ENCODE results near the gene RAB13. TPM values are rescaled to one million over a fixed set of nuclear protein-coding genes. Genes with fewer than 3 reads are reported as not detected.

RAB13 gene
- total and polyA plus RNA-seq, 2 of the 8 experiments (the other 6 are each of a cell fraction or from before 2014, with no cell fraction given), result 70.5 to 157 TPM

DNA sequence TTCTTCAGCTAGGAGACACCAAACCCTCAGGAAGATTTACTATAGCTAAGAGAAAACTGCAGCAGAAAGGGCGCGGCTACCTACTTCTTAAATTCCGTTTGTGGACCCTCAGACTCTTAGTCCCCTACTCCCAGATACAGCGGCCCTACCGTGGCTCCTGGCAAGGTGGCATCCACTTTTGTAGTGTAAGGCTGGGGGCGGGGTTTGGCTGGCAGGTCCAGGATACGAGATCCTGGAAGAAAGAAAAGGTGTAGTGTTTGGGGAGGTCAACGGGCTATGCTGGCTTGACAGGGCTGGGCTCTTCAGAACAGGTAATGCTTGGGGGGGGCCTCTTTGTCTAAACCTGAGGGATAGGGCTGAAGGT lies 18.2 kb downstream of the RAB13 start:
- H2BK12ac ChIP-seq (ENCODE audit: low read depth, low read length), result no peak overlapping the region
- DNase-seq (ENCODE audit: low read depth in 1 of 2, low spot score in 2 of 2), result peak in 1 of 2 experiments; percentile 74
- peaks cover 0 to 22% of the 10 kb centered on the region in 2 experiments; a peak in 2 of 4 replicates for H3K79me2 ChIP-seq (ENCODE audit: control insufficient read depth in 1 of 2, insufficient read depth in 2 of 2, low read length in 2 of 2)
- no peaks in the 10 kb centered on the region for H3K27me3 ChIP-seq (replicated peaks in 1 of 4; ENCODE audit: control insufficient read depth in 3 of 4, extremely low read depth in 1 of 4, insufficient read depth in 3 of 4, low read length in 3 of 4)
- H2AK5ac ChIP-seq (ENCODE audit: low read depth, low read length), result no peak overlapping the region
- peaks cover 0 to 6% (median 0%) of the 10 kb centered on the region in 4 experiments; a peak in 2 of 8 replicates for H3K36me3 ChIP-seq (ENCODE audit: control insufficient read depth in 2 of 4, insufficient read depth in 4 of 4, low read length in 3 of 4)
- no peak overlapping the region for H4K91ac ChIP-seq (replicated peaks; ENCODE audit: insufficient read length, low read length)
- peak overlapping the region; percentile 51 to 77 (median 66) for H3K4me3 ChIP-seq (ENCODE audit: extremely low read depth in 1 of 4, insufficient read depth in 2 of 4, low read depth in 3 of 4, low read length in 4 of 4)
- H3K9ac ChIP-seq (replicated peaks in 1 of 4; ENCODE audit: extremely low read depth in 1 of 4, low read depth in 3 of 4, low read length in 3 of 4), result peak overlapping the region; percentile 65 to 84 (median 74)
- no peak overlapping the region for H2BK120ac ChIP-seq (replicated peaks; ENCODE audit: low read depth, low read length)
- H3K9me3 ChIP-seq (ENCODE audit: insufficient read depth in 2 of 2, low read depth in 1 of 2, low read length in 1 of 2), result no peaks in the 10 kb centered on the region
- ChIA-PET CTCF (ENCODE audit: partially characterized antibody) (interaction anchor here (0.6 to 4.5 kb wide), 11 partner anchors 8 to 171 kb away, joined by 3 to 29 read pairs (median 6); partner anchors contain the start of genes DENND4B, JTB and RAB13), POLR2A (ENCODE audit: partially characterized antibody) (interaction anchor here (0.7 to 15.7 kb wide), 21 partner anchors 8 to 1038 kb away, joined by 3 to 454 read pairs (median 4); partner anchors contain the start of genes CRTC2, DENND4B, GATAD2B and JTB)
- WGBS, 2 experiments (ENCODE audit: extremely low coverage in 1 of 2, insufficient coverage in 1 of 2, insufficient read length in 1 of 2, insufficient replicate concordance in 2 of 2, low coverage in 1 of 2, low lambda C conversion rate in 2 of 2, missing lambda C conversion rate in 1 of 2), result 11% methylated on average over 8 of the region's 8 CpGs; no CpG with 5 or more reads in 1 of the 2 experiments
- no peak for FAIRE-seq
- peak overlapping the region; percentile 53; the same call in 1 of the 2 replicates for H4K8ac ChIP-seq (ENCODE audit: extremely low read depth, insufficient read depth, low read length)
- no peaks in the 10 kb centered on the region for H4K20me1 ChIP-seq (replicated peaks in 1 of 2; ENCODE audit: control insufficient read depth in 1 of 2, insufficient read depth in 2 of 2, low read length in 2 of 2)
- H2AFZ ChIP-seq (ENCODE audit: low read length), result no peak overlapping the region
- H3K14ac ChIP-seq (ENCODE audit: insufficient read length), result no peak overlapping the region
- H3K79me1 ChIP-seq (ENCODE audit: low read depth, low read length), result no peaks in the 10 kb centered on the region; the same call in 1 of the 2 replicates
- 0 out of 2 replicates have a peak overlapping the region, but pooled peaks have one; percentile 10 for H2BK15ac ChIP-seq (ENCODE audit: low read length)
- peak overlapping the region; percentile 91 for H3K27ac ChIP-seq (ENCODE audit: low read depth, low read length)
- TF ChIP-seq SP2 (IDR thresholded peaks at IDR 0.05; ENCODE audit: low read length) (no peak), HDAC2 (IDR thresholded peaks at IDR 0.05; ENCODE audit: borderline replicate concordance in 1 of 2, low read depth in 2 of 2, low read length in 2 of 2) (peak in 1 of 2 experiments; percentile 17; a peak in 1 of 4 replicates), TAF7 (optimal IDR thresholded peaks at IDR 0.05; ENCODE audit: borderline replicate concordance, low read depth, low read length) (peak; percentile 36), TAF1 (IDR thresholded peaks at IDR 0.05; ENCODE audit: low read depth, low read length) (peak; percentile 19; the same call in 1 of the 2 replicates), KDM4A (IDR thresholded peaks at IDR 0.05; ENCODE audit: low read depth, low read length, severe bottlenecking) (peak; percentile 13)
- H3K4ac ChIP-seq (replicated peaks; ENCODE audit: insufficient read length, low read depth, low read length), result peak overlapping the region; percentile 40
- peaks cover 0 to 12% (median 5%) of the 10 kb centered on the region in 4 experiments; a peak in 5 of 7 replicates for H3K4me1 ChIP-seq (replicated peaks in 1 of 4; ENCODE audit: control insufficient read depth in 3 of 4, insufficient read depth in 4 of 4, low read length in 3 of 4)
- peak overlapping the region; percentile 69 to 91 for H3K4me2 ChIP-seq (ENCODE audit: insufficient read depth in 1 of 2, low read depth in 2 of 2, low read length in 2 of 2)
- H4K5ac ChIP-seq (ENCODE audit: insufficient read length, low read depth, low read length), result peak overlapping the region; percentile 77
- no peak overlapping the region for H3K56ac ChIP-seq (replicated peaks; ENCODE audit: insufficient read length, low read depth, low read length)
- H3K18ac ChIP-seq (ENCODE audit: extremely low read depth, low read length), result peak overlapping the region; percentile 62
- H3K23ac ChIP-seq (ENCODE audit: insufficient read length), result no peak overlapping the region
- peak overlapping the region; percentile 21 for H2BK5ac ChIP-seq (ENCODE audit: low read depth, low read length)
- peaks cover 16% of the 10 kb centered on the region for H3K23me2 ChIP-seq (ENCODE audit: low read depth, low read length)
- H2BK20ac ChIP-seq (ENCODE audit: low read length), result no peak overlapping the region

All from H1 (cell line).